ENCODE measurements around the gene GATB.

The GATB gene

GRCh38 chr4:151694961-151695720 is 65.7 kb downstream of the GATB start:
- DNase-seq (ENCODE audit: low spot score): no peak

DNA sequence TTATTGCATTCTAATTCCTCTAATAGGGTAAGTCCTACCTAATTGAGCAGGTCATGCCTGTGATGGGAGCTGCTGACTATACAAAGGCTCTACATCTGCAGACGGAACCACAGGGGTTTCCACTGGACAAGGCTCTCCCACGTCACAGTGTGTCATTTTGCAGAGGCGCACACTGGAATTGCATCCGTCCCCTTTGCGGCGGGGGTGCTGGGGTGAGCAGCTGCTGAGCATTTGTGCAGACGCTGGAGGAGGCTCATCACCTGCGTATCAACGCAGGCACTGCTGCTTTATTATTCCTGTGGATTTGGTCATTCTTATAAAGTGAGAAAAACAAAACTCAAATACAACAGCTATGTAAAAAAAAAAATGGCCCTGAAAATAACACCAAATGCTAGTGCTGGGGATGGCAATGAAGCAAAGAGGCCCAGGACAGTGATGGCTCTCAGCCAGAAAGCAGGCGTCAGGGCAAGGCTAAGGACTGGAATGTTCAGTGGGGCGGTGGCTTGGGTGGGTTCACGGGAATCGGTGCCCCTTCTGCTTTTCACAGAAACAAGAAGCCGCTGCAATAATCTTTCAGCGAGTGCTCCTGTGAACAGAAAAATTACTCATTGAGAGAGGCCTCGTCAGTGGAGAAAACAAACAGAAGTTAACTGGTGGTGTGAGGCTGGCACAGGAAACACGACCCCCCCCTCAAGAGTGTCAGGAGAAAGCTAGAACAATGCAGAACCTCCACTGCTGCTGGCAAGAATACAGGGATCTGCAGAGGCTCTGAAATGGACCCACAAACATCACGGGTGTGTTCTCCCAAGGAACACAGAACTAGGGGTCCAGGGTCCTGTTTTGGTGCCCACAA is 67.8 kb downstream of the GATB start:
- DNase-seq (ENCODE audit: low spot score): no peak

- no peak for DNase-seq (ENCODE audit: low spot score)
These were observed 68.4 kb downstream of the GATB start for GRCh38 chr4:151692443-151692782.

DNA sequence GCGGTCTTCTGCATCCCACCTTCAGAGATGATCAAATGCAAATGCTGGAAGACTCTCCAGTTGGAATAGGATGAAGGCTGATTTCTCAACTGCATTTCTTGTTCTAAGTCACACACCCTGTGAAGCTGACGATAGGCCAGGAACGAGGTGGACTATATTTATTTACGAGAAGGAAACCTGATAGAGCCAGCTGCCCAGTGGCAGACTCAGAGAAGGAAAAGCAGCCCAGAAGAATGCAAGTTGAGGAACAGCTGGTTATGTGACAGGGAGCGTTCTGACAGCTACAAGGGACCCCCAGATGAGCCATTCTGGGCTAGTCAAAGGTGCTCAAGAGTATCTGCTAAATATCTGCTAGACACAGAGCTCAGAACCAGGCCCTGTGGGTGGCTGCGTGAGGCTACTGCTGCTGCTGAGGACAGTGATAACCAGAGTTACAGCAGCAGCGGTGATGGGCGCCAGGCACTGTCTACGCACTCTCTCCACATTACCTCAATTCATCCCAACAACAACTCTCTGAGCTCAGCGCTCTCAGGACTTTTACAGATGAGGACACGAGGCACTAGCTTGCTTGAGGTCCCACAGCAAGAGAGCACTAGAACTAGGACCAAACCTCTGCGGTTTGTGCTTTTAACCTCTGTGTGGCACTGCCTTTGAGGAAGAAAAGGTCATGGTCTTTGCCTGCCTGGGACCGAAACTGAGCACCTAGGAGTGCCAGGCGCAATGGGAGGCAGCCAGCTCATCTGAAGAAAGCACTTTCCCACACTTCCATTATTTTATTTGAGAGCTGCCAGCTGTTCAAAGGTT is 69.0 kb downstream of the GATB start:
- DNase-seq (ENCODE audit: low spot score): no peak

GRCh38 chr4:151690876-151691275 is 69.9 kb downstream of the GATB start:
- no peak for DNase-seq (ENCODE audit: low spot score)

GRCh38 chr4:151690164-151690870 is 70.5 kb downstream of the GATB start:
- no peak for DNase-seq (ENCODE audit: low spot score)

DNA sequence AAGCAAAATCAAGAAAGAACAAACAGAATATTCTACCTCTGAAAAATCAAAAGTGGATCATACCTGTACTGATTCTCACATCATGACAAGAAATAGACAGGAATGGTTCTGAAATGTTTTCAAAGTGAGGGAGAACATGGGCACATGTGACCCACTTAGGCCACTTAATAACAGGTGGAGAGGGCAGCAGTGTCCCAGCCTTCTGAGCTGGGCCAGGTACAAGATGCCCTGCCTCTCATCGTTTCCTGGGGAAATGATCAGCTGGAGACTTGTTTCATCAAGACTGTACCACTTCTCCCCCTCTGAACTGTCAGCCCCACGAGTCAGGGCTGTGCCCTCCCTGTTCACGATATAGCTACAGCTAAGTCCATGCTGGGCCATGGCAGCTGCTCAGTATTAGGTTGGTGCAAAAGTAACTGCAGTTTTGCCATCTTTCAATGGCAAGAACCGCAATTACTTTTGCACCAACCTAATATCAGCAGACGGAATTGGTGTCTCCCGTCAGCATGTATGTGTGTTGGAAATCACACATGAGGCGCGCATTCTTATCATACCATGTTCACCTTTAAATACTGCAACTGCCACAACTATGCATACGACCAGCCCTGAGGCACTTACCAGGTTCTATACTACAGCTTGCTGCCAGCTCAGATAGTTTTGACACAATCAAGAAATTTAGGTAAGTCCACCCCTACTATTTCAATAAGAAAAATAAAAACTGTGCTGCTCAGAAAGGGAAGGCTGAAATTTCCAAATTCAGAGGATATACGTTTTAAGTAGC is 71.4 kb downstream of the GATB start:
- no peak for DNase-seq (ENCODE audit: low spot score)

DNA sequence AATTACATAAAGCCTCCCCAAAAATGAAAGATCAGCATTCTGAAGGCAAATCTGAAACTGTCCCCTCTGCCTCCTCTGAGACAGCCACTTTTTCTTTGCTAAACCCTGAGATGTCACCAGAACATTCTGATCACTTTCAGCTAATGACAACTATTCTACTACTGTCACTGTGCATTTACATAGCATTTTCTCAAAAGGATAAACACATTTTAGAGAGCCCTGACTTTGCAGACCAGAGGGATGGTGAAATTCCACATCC is 72.1 kb downstream of the GATB start:
- no peak for DNase-seq (ENCODE audit: low spot score)

- no peak for DNase-seq (ENCODE audit: low spot score)
These were observed 72.6 kb downstream of the GATB start for GRCh38 chr4:151688003-151688784.

DNA sequence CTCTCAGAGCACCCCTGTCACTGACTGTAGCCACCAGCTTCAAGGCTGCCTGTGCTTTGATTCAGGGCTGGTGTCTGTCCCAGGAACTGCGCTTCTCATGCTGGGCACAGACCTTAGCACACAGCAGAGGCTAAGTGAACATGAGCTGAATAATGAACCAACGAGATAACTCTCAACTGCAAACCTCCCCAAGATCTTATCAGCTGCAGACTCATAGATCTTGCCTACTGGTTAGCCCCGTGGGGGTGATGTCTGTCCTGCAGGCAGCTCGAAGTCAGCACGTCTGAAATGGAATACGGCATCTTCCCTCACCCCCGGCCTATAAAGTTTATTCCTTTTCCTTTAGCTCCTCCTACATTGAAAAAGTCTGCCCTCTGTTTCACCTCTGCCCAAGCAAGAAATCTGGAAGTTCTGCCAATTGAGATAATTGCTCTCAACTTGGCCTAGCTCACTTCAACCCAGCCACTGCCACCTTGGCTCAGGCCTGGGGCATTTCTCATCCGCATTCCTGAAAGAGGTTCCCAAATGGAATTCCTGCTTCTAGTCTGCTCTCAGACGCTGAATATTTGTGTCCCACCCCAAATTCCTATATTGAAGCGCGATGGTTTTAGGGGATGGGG is 73.7 kb downstream of the GATB start:
- no peak for DNase-seq (ENCODE audit: low spot score)

- no peak for DNase-seq (ENCODE audit: low spot score)
These were observed 75.5 kb downstream of the GATB start for GRCh38 chr4:151685303-151685702.

- no peak for DNase-seq (ENCODE audit: low spot score)
These were observed 79.7 kb downstream of the GATB start for GRCh38 chr4:151681085-151681484.

GRCh38 chr4:151679231-151679630 is 81.6 kb downstream of the GATB start:
- DNase-seq (ENCODE audit: low spot score): no peak

DNA sequence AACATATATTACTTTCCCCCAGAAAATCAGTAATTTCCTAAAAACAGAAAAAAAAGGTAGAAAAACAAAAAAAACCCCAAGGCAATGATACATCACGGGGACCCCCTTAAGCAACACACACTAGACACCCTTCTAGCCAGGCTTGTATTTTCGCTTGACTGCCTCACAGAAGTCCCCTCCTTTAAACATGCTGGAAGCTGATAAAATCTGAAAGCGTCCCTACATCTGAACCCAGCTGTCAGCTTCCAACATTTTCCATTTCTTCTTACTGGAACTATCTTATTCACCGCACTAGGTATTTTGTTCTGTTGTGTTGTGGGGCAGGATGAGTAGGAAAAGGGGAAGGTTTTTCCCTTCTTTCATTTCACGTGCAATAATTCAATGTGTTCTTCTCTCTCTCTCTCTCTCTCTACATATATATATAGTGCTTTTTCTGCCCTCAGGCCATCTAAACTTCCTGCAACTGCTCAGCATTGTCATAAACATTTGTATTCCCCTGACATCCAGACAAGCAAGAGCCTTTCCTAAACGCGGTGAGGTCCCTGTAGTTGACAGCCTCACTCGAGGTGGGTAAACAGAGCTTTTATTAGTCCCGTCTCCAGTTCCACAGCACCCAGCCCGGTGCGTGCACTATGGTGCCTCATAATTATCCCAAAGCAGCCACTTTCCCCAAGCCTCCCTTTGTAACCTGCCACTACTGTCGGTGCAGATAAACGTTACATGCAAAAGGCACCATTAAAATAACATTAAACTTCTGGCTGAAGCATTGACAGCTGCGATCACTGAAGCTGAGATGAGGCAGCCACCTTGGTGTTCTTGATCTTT is 82.5 kb downstream of the GATB start:
- DNase-seq (ENCODE audit: low spot score): no peak

GRCh38 chr4:151677193-151677592 is 83.6 kb downstream of the GATB start:
- DNase-seq (ENCODE audit: low spot score): no peak

GRCh38 chr4:151676301-151676700 is 84.5 kb downstream of the GATB start:
- DNase-seq (ENCODE audit: low spot score): no peak

DNA sequence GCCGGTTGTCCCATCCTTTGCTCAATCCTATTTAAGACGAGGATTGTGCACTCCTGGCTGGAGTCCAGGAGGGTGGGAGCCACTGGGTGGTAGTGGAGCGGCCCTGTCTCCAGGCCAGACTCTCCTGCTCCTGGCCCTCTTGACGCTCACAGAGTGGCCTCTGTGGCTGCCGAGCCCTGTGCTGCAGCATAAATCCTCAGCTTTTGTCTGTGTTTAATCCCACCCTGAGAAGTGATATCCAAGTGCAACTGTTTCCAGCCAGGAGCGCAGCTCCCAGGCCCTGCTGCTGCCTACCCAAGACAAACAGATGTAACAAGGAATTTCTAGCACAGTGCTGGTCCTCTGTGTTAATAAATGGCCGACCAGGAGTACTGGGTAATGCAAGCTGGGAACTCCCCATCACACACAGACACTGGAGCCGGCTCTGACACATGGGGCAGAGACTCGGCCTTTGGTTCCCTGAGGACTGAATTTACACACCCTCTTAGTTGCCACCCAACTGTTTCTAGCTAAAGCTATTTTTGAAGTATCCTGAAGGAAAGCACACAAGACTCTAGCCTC is 85.3 kb downstream of the GATB start:
- no peak for DNase-seq (ENCODE audit: low spot score)

DNA sequence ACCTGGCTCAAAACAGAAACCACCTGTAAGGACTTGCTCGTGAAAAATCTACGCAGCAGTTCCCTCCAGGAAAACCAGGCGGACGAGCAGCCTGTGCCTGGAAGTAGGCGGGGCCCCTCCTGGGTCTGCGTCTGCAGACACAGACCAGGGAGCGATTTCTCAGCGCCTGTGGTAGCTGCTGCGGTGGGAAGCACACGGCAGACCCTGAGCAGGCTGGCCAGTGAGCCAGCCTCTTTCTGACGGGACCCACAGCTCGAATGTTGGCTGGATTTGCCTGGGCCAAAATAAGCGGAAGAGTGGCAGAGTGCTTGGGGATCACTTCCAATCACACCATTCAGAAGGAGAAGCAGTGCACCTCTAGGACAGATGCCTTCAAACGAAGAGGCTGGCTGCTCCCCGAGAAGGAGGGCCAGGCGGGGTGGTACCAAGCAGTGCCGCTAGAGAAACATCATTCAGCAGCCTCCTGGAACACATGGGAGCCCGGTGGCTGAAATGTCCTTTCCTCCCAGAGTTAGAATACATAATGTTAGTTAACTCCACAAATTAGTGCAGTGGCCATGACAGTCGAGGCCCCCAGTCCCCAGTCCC is 85.9 kb downstream of the GATB start:
- peak; percentile 45 for DNase-seq (ENCODE audit: low spot score)
